ENCODE data around the gene SLC34A1.
A peak's percentile ranks its signal among the peaks of the same experiment; 100 is the strongest.

SLC34A1 gene

GRCh38 chr5:177367981-177368868, 16.0 kb upstream of the SLC34A1 start:
- no peak for DNase-seq (ENCODE audit: low spot score)
- H3K4me3 ChIP-seq (ENCODE audit: low read length in 2 of 2) = no peak overlapping the region
- no peak overlapping the region for H3K14ac ChIP-seq (ENCODE audit: low read length)
- peak overlapping the region; percentile 87 for H2AK5ac ChIP-seq (ENCODE audit: low read depth, low read length)
- no peak overlapping the region for H3K9ac ChIP-seq (ENCODE audit: low read depth, low read length, poor library complexity)
- peak overlapping the region; percentile 87 for H2BK12ac ChIP-seq (ENCODE audit: low read length)
- peak overlapping the region; percentile 25 for H3K18ac ChIP-seq (ENCODE audit: low read length)
- no peak overlapping the region for H4K91ac ChIP-seq (ENCODE audit: low read depth, low read length, poor library complexity)
- H3K27ac ChIP-seq (replicated peaks; ENCODE audit: low read length) = no peak overlapping the region
- peaks cover 0 to 19% (median 0%) of the 10 kb centered on the region in 3 experiments for H3K27me3 ChIP-seq (ENCODE audit: control insufficient read depth in 3 of 3, insufficient read depth in 3 of 3, low read depth in 1 of 3, low read length in 3 of 3)
- peaks cover 0 to 2% of the 10 kb centered on the region in 2 donors for H3K9me3 ChIP-seq (replicated peaks in 1 of 2; ENCODE audit: control insufficient read depth in 2 of 2, insufficient read depth in 1 of 2, low read depth in 1 of 2, low read length in 2 of 2)
- no peaks in the 10 kb centered on the region for H3K79me1 ChIP-seq (ENCODE audit: low read depth, low read length)
- WGBS, 2 donors (ENCODE audit: extremely low coverage in 2 of 2, insufficient read length in 2 of 2, insufficient replicate concordance in 1 of 2) = no CpG with 5 or more reads among the region's 29 CpGs
- H2BK15ac ChIP-seq (ENCODE audit: low read length) = peak overlapping the region; percentile 95
- H2BK5ac ChIP-seq (ENCODE audit: low read length) = peak overlapping the region; percentile 67
- peaks cover 2 to 7% of the 10 kb centered on the region in 2 donors for H3K36me3 ChIP-seq (replicated peaks in 1 of 2; ENCODE audit: control insufficient read depth in 2 of 2, insufficient read depth in 2 of 2, low read length in 2 of 2)
- H3K4me2 ChIP-seq (ENCODE audit: insufficient read depth, low read length, poor library complexity, severe bottlenecking) = no peak overlapping the region
- H3K4ac ChIP-seq (ENCODE audit: low read length) = no peak overlapping the region
- H4K8ac ChIP-seq (ENCODE audit: low read depth, low read length) = no peak overlapping the region
- H2BK120ac ChIP-seq (ENCODE audit: low read depth, low read length) = no peak overlapping the region
- H3K23ac ChIP-seq (ENCODE audit: low read depth, low read length, poor library complexity) = peak overlapping the region; percentile 96
- H2AFZ ChIP-seq (ENCODE audit: low read length) = no peak overlapping the region
- H3K4me1 ChIP-seq (ENCODE audit: control insufficient read depth in 2 of 2, insufficient read depth in 1 of 2, low read depth in 1 of 2, low read length in 2 of 2) = peaks cover 18 to 19% of the 10 kb centered on the region in 2 donors

GRCh38 chr5:177368869-177369644, 15.2 kb upstream of the SLC34A1 start:
- H4K8ac ChIP-seq (ENCODE audit: low read depth, low read length) = no peak overlapping the region
- no peaks in the 10 kb centered on the region for H3K79me1 ChIP-seq (ENCODE audit: low read depth, low read length)
- no peak overlapping the region for H3K27ac ChIP-seq (replicated peaks; ENCODE audit: low read length)
- H3K4me3 ChIP-seq (ENCODE audit: low read length in 2 of 2) = no peak overlapping the region
- DNase-seq (ENCODE audit: low spot score) = no peak
- H3K14ac ChIP-seq (ENCODE audit: low read length) = no peak overlapping the region
- H2BK12ac ChIP-seq (ENCODE audit: low read length) = no peak overlapping the region
- no peak overlapping the region for H2AK5ac ChIP-seq (ENCODE audit: low read depth, low read length)
- no peak overlapping the region for H2BK5ac ChIP-seq (ENCODE audit: low read length)
- no peak overlapping the region for H2BK120ac ChIP-seq (ENCODE audit: low read depth, low read length)
- H3K36me3 ChIP-seq (replicated peaks in 1 of 2; ENCODE audit: control insufficient read depth in 2 of 2, insufficient read depth in 2 of 2, low read length in 2 of 2) = peaks cover 2 to 7% of the 10 kb centered on the region in 2 donors
- peaks cover 0 to 19% (median 0%) of the 10 kb centered on the region in 3 experiments for H3K27me3 ChIP-seq (ENCODE audit: control insufficient read depth in 3 of 3, insufficient read depth in 3 of 3, low read depth in 1 of 3, low read length in 3 of 3)
- peaks cover 14 to 19% of the 10 kb centered on the region in 2 donors for H3K4me1 ChIP-seq (ENCODE audit: control insufficient read depth in 2 of 2, insufficient read depth in 1 of 2, low read depth in 1 of 2, low read length in 2 of 2)
- H4K91ac ChIP-seq (ENCODE audit: low read depth, low read length, poor library complexity) = no peak overlapping the region
- no peak overlapping the region for H2AFZ ChIP-seq (ENCODE audit: low read length)
- no peak overlapping the region for H3K18ac ChIP-seq (ENCODE audit: low read length)
- H3K9me3 ChIP-seq (replicated peaks in 1 of 2; ENCODE audit: control insufficient read depth in 2 of 2, insufficient read depth in 1 of 2, low read depth in 1 of 2, low read length in 2 of 2) = peaks cover 0 to 2% of the 10 kb centered on the region in 2 donors
- no peak overlapping the region for H3K23ac ChIP-seq (ENCODE audit: low read depth, low read length, poor library complexity)
- no peak overlapping the region for H3K4me2 ChIP-seq (ENCODE audit: insufficient read depth, low read length, poor library complexity, severe bottlenecking)
- H2BK15ac ChIP-seq (ENCODE audit: low read length) = peak overlapping the region; percentile 95
- no peak overlapping the region for H3K9ac ChIP-seq (ENCODE audit: low read depth, low read length, poor library complexity)
- no CpG with 5 or more reads among the region's 5 CpGs for WGBS, 2 donors (ENCODE audit: extremely low coverage in 2 of 2, insufficient read length in 2 of 2, insufficient replicate concordance in 1 of 2)
- H3K4ac ChIP-seq (ENCODE audit: low read length) = no peak overlapping the region

- Histone ChIP-seq H3K18ac (ENCODE audit: low read length) (peak overlapping the region; percentile 81), H3K36me3 (replicated peaks in 1 of 2; ENCODE audit: control insufficient read depth in 2 of 2, insufficient read depth in 2 of 2, low read length in 2 of 2) (peaks cover 2 to 7% of the 10 kb centered on the region in 2 donors), H4K8ac (ENCODE audit: low read depth, low read length) (peak overlapping the region; percentile 66), H3K4me2 (ENCODE audit: insufficient read depth, low read length, poor library complexity, severe bottlenecking) (no peak overlapping the region), H3K14ac (ENCODE audit: low read length) (no peak overlapping the region), H3K9me3 (replicated peaks in 1 of 2; ENCODE audit: control insufficient read depth in 2 of 2, insufficient read depth in 1 of 2, low read depth in 1 of 2, low read length in 2 of 2) (peaks cover 0 to 2% of the 10 kb centered on the region in 2 donors), H2BK5ac (ENCODE audit: low read length) (peak overlapping the region; percentile 44), H3K4ac (ENCODE audit: low read length) (peak overlapping the region; percentile 26), H3K4me3 (ENCODE audit: low read length in 2 of 2) (no peak overlapping the region), H2AFZ (ENCODE audit: low read length) (no peak overlapping the region), H2BK120ac (ENCODE audit: low read depth, low read length) (no peak overlapping the region), H2BK12ac (ENCODE audit: low read length) (peak overlapping the region; percentile 26), H3K27ac (replicated peaks; ENCODE audit: low read length) (no peak overlapping the region), H4K91ac (ENCODE audit: low read depth, low read length, poor library complexity) (no peak overlapping the region), H2AK5ac (ENCODE audit: low read depth, low read length) (peak overlapping the region; percentile 43), H3K4me1 (ENCODE audit: control insufficient read depth in 2 of 2, insufficient read depth in 1 of 2, low read depth in 1 of 2, low read length in 2 of 2) (peaks cover 14 to 19% of the 10 kb centered on the region in 2 donors), H3K9ac (ENCODE audit: low read depth, low read length, poor library complexity) (peak overlapping the region; percentile 6), H3K79me1 (ENCODE audit: low read depth, low read length) (no peaks in the 10 kb centered on the region), H2BK15ac (ENCODE audit: low read length) (peak overlapping the region; percentile 10), H3K23ac (ENCODE audit: low read depth, low read length, poor library complexity) (no peak overlapping the region), H3K27me3 (ENCODE audit: control insufficient read depth in 3 of 3, insufficient read depth in 3 of 3, low read depth in 1 of 3, low read length in 3 of 3) (peaks cover 0 to 14% (median 0%) of the 10 kb centered on the region in 3 experiments)
- DNase-seq (ENCODE audit: low spot score) = no peak
- no CpG with 5 or more reads among the region's 11 CpGs for WGBS, 2 donors (ENCODE audit: extremely low coverage in 2 of 2, insufficient read length in 2 of 2, insufficient replicate concordance in 1 of 2)
Observed at GRCh38 chr5:177369645-177370440, 14.4 kb upstream of the SLC34A1 start.

Data from neuronal stem cell (in vitro differentiated cells).